ENCODE results near the gene ZRSR2. TPM values are rescaled to one million over a fixed set of nuclear protein-coding genes. Genes with fewer than 3 reads are reported as not detected.

Gene ZRSR2
- total and polyA plus RNA-seq, 9 of the 15 experiments (the other 6 are each of a cell fraction or from before 2014, with no cell fraction given) = 3.5 to 19.5 (median 8.6) TPM

GRCh38 chrX:15789979-15790768, at the start of gene ZRSR2 (continued):
- TF ChIP-seq ZNF584 (CRISPR knock-in tag; IDR thresholded peaks at IDR 0.05; ENCODE audit: low read depth) (no peak), AFF4 (CRISPR knock-in tag; IDR thresholded peaks at IDR 0.05) (no peak), FUS (optimal IDR thresholded peaks at IDR 0.05; ENCODE audit: low read depth, low read length) (no peak), DEAF1 (CRISPR knock-in tag; IDR thresholded peaks at IDR 0.05) (no peak), ZNF778 (CRISPR knock-in tag; IDR thresholded peaks at IDR 0.05) (no peak), CREB1 (IDR thresholded peaks at IDR 0.05) (peak; percentile 42), CREB1 (CRISPR knock-in tag; IDR thresholded peaks at IDR 0.05) (no peak), CLOCK (CRISPR knock-in tag; IDR thresholded peaks at IDR 0.05; ENCODE audit: borderline replicate concordance) (no peak), CCAR2 (IDR thresholded peaks at IDR 0.05; ENCODE audit: low read depth, low read length) (no peak), DPF2 (IDR thresholded peaks at IDR 0.05) (no peak)
